HG03521 (cell line): Measurements from ENCODE around the gene PGRMC2.
"Not testable (repeated sequence)": the region's sequence is repeated elsewhere in the genome, so short reads cannot be mapped to it uniquely, and the experiment has no call there.

Source experiments
- ATAC-seq: cut with Tn5 transposase; IDR thresholded peaks from one replicate; pipeline ENCODE4 v1.9.1; 2021; ENCODE audit warnings: mild to moderate bottlenecking, moderate library complexity; ENCODE audit not compliant: unreplicated experiment

The PGRMC2 gene

GRCh38 chr4:128268970-128269369, 18.6 kb downstream of the PGRMC2 start:
- no peak for ATAC-seq

DNA sequence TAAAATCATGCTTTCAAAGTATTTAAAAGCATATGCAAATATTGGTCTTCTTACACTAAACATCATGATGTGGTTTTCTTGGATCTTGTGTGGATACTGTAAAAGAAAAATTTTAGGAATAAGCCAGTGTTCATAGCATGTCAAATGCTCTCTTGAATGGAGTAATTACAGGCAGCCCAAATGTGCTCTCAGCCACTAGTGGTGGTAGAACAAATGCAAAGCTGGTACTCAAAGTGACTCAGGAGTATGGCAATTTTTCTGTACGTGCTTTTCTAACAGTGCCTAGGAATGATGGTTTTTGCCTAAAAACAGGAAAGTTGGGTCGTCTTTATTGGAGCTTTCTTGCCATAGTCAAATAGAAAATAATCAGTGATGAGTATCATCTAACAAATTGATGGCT, 19.9 kb downstream of the PGRMC2 start:
- no peak for ATAC-seq

GRCh38 chr4:128267171-128267570, 20.4 kb downstream of the PGRMC2 start:
- ATAC-seq: not testable (repeated sequence)

DNA sequence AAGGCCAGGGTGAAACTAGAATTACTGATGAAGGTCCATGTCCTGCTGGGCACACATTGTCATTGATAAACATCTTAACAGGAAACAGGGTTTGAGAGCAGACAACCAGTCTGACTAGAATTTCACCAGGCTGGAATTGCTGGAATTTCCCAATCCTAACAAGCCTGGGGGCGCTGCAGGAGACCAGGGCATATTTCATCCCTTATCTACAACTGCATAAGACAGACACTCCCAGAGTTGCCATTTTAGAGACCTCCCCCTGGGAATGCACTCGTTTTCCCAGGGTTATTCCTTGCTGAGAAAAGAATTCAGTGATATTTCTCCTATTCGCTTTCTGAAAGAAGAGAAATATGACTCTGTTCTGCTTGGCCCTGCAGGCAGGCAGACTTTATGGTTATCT, 22.1 kb downstream of the PGRMC2 start:
- ATAC-seq: not testable (repeated sequence)

- not testable (repeated sequence) for ATAC-seq
Observed at GRCh38 chr4:128259889-128260288, 27.7 kb downstream of the PGRMC2 start.

DNA sequence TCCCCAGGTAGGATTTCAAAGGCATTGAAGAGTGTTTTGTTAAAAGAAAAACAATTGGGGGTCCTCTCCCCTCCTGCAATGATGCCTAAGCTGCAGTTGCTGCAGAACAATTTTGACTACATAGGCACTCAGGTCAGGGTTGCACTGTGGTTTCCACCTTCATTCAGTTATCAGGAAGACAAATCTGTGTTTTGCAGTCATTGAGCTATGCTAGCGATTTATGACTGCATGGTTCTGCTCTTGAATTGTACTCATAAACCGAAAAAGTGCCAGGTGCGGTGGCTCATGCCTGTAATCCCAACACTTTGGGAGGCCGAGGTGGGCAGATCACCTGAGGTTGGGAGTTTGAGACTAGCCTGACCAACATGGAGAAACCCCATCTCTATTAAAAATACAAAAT, 29.4 kb downstream of the PGRMC2 start:
- ATAC-seq: not testable (repeated sequence)

- ATAC-seq: no peak
Observed at GRCh38 chr4:128256539-128256938, 31.1 kb downstream of the PGRMC2 start.

- no peak for ATAC-seq
Observed at GRCh38 chr4:128255906-128256305, 31.7 kb downstream of the PGRMC2 start.

- ATAC-seq: no peak
Observed at GRCh38 chr4:128249787-128250668, 37.6 kb downstream of the PGRMC2 start.

- ATAC-seq: no peak
Observed at GRCh38 chr4:128247906-128248305, 39.7 kb downstream of the PGRMC2 start.

DNA sequence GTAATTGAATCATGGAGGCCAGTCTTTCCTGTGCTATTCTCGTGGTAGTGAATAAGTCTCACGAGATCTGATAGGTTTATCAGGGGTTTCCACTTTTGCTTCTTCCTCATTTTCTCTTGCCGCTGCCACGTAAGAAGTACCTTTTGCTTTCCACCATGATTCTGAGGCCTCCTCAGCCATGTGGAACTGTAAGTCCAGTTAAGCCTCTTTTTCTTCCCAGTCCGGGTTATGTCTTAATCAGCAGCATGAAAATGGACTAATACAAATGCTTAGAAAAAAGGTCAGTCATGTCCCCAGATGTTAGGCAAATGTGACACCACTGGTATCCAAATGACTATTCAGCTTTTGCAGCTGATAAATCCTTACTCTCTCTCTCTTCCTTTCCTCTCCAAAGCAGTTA, 42.2 kb downstream of the PGRMC2 start:
- ATAC-seq: not testable (repeated sequence)

DNA sequence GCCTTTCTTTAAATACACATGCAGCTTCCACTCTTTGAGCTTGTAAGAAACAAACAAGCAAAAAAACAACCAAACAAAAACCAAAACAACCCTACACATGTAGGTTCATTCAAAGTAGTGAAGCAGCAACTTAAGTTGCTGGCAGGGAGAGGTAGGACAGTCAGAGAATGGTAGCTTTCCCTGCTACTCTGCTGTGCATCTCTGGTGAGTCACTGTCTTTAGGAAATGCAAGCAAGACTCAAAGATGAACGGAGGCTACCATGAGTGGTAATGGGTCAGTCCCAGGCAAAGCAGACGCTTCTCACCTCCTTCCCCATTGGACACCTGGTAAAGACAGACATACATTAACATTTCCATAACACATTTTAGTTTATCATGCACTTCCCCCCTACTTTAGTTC, 43.2 kb downstream of the PGRMC2 start:
- ATAC-seq: no peak

GRCh38 chr4:128242601-128243000, 45.0 kb downstream of the PGRMC2 start:
- ATAC-seq: no peak

- ATAC-seq: no peak
Observed at GRCh38 chr4:128241981-128242380, 45.6 kb downstream of the PGRMC2 start.

GRCh38 chr4:128241425-128241913, 46.1 kb downstream of the PGRMC2 start:
- no peak for ATAC-seq

GRCh38 chr4:128241019-128241418, 46.6 kb downstream of the PGRMC2 start:
- no peak for ATAC-seq

- no peak for ATAC-seq
Observed at GRCh38 chr4:128234836-128235235, 52.8 kb downstream of the PGRMC2 start.

GRCh38 chr4:128232719-128233118, 54.9 kb downstream of the PGRMC2 start:
- ATAC-seq: no peak

GRCh38 chr4:128228845-128229795, 58.5 kb downstream of the PGRMC2 start:
- ATAC-seq: no peak

DNA sequence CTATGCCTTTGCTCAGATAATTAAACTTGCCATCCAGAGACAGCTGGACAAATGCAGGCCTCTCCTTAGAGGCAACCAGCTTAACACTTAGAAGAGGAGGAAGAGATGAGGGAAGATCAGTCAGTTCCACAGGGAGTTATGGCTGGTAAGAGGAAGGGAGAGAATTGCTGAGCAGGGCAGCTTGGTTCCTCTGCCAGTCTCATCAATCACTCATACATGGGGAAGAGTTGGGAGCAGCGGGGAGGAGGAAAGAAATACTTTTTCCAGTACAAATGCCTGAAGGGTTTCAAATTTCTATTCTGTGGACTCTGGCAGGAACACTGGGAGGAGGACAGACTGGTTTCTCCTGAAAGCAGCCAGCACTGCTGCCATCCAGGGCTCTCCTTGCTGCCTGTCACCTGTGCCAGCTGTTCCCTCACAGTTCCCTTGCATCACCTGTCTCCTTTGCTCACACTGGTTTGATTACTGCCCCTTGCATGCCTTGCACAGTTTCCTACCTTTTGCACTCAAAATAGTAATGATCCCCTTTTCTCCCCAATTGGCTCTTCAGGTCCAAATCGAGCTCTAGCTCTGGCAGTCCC, 59.5 kb downstream of the PGRMC2 start:
- ATAC-seq: no peak

- no peak for ATAC-seq
Observed at GRCh38 chr4:128225148-128225547, 62.5 kb downstream of the PGRMC2 start.
